ENCODE measurements around the gene CSTF2T.

CSTF2T gene

GRCh38 chr10:51672039-51672535 is 27.3 kb downstream of the CSTF2T start:
- Histone ChIP-seq H3K9ac (ENCODE audit: low read depth, low read length) (no peak overlapping the region), H3K4me1 (ENCODE audit: insufficient read depth, low read length) (no peaks in the 10 kb centered on the region), H3K79me2 (ENCODE audit: insufficient read depth, low read length) (no peaks in the 10 kb centered on the region), H3K27me3 (ENCODE audit: insufficient read depth, low read length, poor library complexity) (no peaks in the 10 kb centered on the region), H3K9me3 (ENCODE audit: insufficient read depth, low read length, severe bottlenecking) (no peaks in the 10 kb centered on the region), H3K36me3 (ENCODE audit: insufficient read depth, low read length) (no peaks in the 10 kb centered on the region), H4K20me1 (ENCODE audit: insufficient read depth, low read length) (no peaks in the 10 kb centered on the region), H2AFZ (ENCODE audit: low read depth, low read length) (no peak overlapping the region), H3K4me3 (ENCODE audit: low read depth in 1 of 2, low read length in 2 of 2) (no peak overlapping the region), H3K27ac (ENCODE audit: low read length) (no peak overlapping the region), H3K4me2 (ENCODE audit: insufficient read depth, low read length) (no peak overlapping the region)
- DNase-seq (no peak), ATAC-seq (ENCODE audit: insufficient read depth, low read depth) (no peak)
- TF ChIP-seq CTCF (IDR thresholded peaks at IDR 0.05; ENCODE audit: borderline replicate concordance, extremely low read depth, low read length, poor library complexity, severe bottlenecking) (no peak), EZH2 (IDR thresholded peaks at IDR 0.05; ENCODE audit: borderline replicate concordance, low read depth, low read length, severe bottlenecking) (no peak)

- H3K36me3 ChIP-seq (ENCODE audit: insufficient read depth, low read length): no peaks in the 10 kb centered on the region
- no peak for DNase-seq
- no peak for ATAC-seq (ENCODE audit: insufficient read depth, low read depth)
- H3K4me2 ChIP-seq (ENCODE audit: insufficient read depth, low read length): no peak overlapping the region
- no peaks in the 10 kb centered on the region for H3K9me3 ChIP-seq (ENCODE audit: insufficient read depth, low read length, severe bottlenecking)
- H3K9ac ChIP-seq (ENCODE audit: low read depth, low read length): no peak overlapping the region
- H3K27me3 ChIP-seq (ENCODE audit: insufficient read depth, low read length, poor library complexity): no peaks in the 10 kb centered on the region
- H4K20me1 ChIP-seq (ENCODE audit: insufficient read depth, low read length): no peaks in the 10 kb centered on the region
- H3K79me2 ChIP-seq (ENCODE audit: insufficient read depth, low read length): no peaks in the 10 kb centered on the region
- no peak overlapping the region for H3K4me3 ChIP-seq (ENCODE audit: low read depth in 1 of 2, low read length in 2 of 2)
- no peak overlapping the region for H3K27ac ChIP-seq (ENCODE audit: low read length)
- TF ChIP-seq CTCF (IDR thresholded peaks at IDR 0.05; ENCODE audit: borderline replicate concordance, extremely low read depth, low read length, poor library complexity, severe bottlenecking): no peak
- no peak for TF ChIP-seq EZH2 (IDR thresholded peaks at IDR 0.05; ENCODE audit: borderline replicate concordance, low read depth, low read length, severe bottlenecking)
- no peak overlapping the region for H2AFZ ChIP-seq (ENCODE audit: low read depth, low read length)
- H3K4me1 ChIP-seq (ENCODE audit: insufficient read depth, low read length): no peaks in the 10 kb centered on the region
Observed at GRCh38 chr10:51669041-51669440, 30.4 kb downstream of the CSTF2T start.

- no peaks in the 10 kb centered on the region for H3K36me3 ChIP-seq (ENCODE audit: insufficient read depth, low read length)
- H3K4me1 ChIP-seq (ENCODE audit: insufficient read depth, low read length): no peaks in the 10 kb centered on the region
- H3K4me2 ChIP-seq (ENCODE audit: insufficient read depth, low read length): no peak overlapping the region
- DNase-seq: no peak
- no peak for ATAC-seq (ENCODE audit: insufficient read depth, low read depth)
- no peak overlapping the region for H2AFZ ChIP-seq (ENCODE audit: low read depth, low read length)
- H3K4me3 ChIP-seq (ENCODE audit: low read depth in 1 of 2, low read length in 2 of 2): no peak overlapping the region
- H3K27ac ChIP-seq (ENCODE audit: low read length): no peak overlapping the region
- no peak overlapping the region for H3K9ac ChIP-seq (ENCODE audit: low read depth, low read length)
- H4K20me1 ChIP-seq (ENCODE audit: insufficient read depth, low read length): no peaks in the 10 kb centered on the region
- no peaks in the 10 kb centered on the region for H3K9me3 ChIP-seq (ENCODE audit: insufficient read depth, low read length, severe bottlenecking)
- TF ChIP-seq EZH2 (IDR thresholded peaks at IDR 0.05; ENCODE audit: borderline replicate concordance, low read depth, low read length, severe bottlenecking) (no peak), CTCF (IDR thresholded peaks at IDR 0.05; ENCODE audit: borderline replicate concordance, extremely low read depth, low read length, poor library complexity, severe bottlenecking) (no peak)
- H3K27me3 ChIP-seq (ENCODE audit: insufficient read depth, low read length, poor library complexity): no peaks in the 10 kb centered on the region
- H3K79me2 ChIP-seq (ENCODE audit: insufficient read depth, low read length): no peaks in the 10 kb centered on the region
Observed at GRCh38 chr10:51668336-51668689, 31.1 kb downstream of the CSTF2T start.
